Measurements from ENCODE around the gene HIF1AN.

Gene HIF1AN

DNA sequence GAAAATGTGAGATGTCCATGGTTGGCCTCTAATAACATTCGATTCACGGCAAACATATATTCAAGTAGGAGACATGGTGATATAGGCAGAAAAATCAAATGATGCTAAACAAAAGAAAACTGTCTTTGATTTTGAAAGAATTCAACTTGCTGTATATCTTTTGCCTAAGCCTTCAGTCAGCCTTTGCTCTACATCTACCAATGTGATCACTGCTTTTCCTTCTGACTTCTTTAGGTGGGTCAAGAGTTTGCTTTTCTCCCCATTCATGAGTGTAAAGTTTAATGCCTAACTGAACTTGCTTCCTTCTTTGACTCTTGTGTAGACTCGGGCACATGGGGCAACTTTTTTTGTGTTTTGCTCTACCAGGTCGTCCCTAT, 417 bp upstream of the HIF1AN start:
- Histone ChIP-seq H3K27me3 (no peaks in the 10 kb centered on the region), H3K9me3 (no peaks in the 10 kb centered on the region), H3K4me3 (ENCODE audit: low read depth in 1 of 2, low read length in 1 of 2) (peak overlapping the region; percentile 75 to 87), H3K27ac (peak overlapping the region; percentile 84), H3K36me3 (peaks cover 29% of the 10 kb centered on the region), H3K4me1 (ENCODE audit: control insufficient read depth in 1 of 2, insufficient read depth in 1 of 2, low read depth in 1 of 2, low read length in 1 of 2) (peaks cover 23 to 28% of the 10 kb centered on the region in 2 experiments)
- TF ChIP-seq CTCF (IDR thresholded peaks at IDR 0.05): no peak

GRCh38 chr10:100537475-100537874, 1.7 kb downstream of the HIF1AN start:
- H3K9me3 ChIP-seq: no peaks in the 10 kb centered on the region
- H3K4me1 ChIP-seq (ENCODE audit: control insufficient read depth in 1 of 2, insufficient read depth in 1 of 2, low read depth in 1 of 2, low read length in 1 of 2): peaks cover 23 to 27% of the 10 kb centered on the region in 2 experiments
- peaks cover 50% of the 10 kb centered on the region for H3K36me3 ChIP-seq
- H3K27ac ChIP-seq: no peak overlapping the region
- TF ChIP-seq CTCF (IDR thresholded peaks at IDR 0.05): no peak
- no peaks in the 10 kb centered on the region for H3K27me3 ChIP-seq
- H3K4me3 ChIP-seq (ENCODE audit: low read depth in 1 of 2, low read length in 1 of 2): no peak overlapping the region

DNA sequence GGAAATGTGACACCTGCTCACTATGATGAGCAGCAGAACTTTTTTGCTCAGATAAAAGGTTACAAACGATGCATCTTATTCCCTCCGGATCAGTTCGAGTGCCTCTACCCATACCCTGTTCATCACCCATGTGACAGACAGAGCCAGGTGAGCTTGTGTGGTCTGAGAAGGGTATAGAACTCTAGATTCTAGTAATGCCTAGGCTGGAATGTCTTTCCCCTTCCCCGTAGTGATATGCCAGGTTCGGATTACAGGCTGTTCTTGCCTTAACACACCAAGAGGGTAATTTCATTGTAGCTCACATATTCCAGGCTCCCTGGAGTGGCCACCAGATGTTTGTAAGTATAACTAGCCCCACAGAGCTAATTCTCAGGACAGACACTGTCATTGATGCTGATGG, 9.2 kb downstream of the HIF1AN start:
- H3K4me1 ChIP-seq (ENCODE audit: control insufficient read depth in 1 of 2, insufficient read depth in 1 of 2, low read depth in 1 of 2, low read length in 1 of 2): no peaks in the 10 kb centered on the region
- H3K4me3 ChIP-seq (ENCODE audit: low read depth in 1 of 2, low read length in 1 of 2): no peak overlapping the region
- H3K27ac ChIP-seq: no peak overlapping the region
- H3K9me3 ChIP-seq: no peaks in the 10 kb centered on the region
- no peaks in the 10 kb centered on the region for H3K27me3 ChIP-seq
- H3K36me3 ChIP-seq: peaks cover 99% of the 10 kb centered on the region
- no peak for TF ChIP-seq CTCF (IDR thresholded peaks at IDR 0.05)

- no peaks in the 10 kb centered on the region for H3K9me3 ChIP-seq
- no peak for TF ChIP-seq CTCF (IDR thresholded peaks at IDR 0.05)
- H3K36me3 ChIP-seq: peaks cover 92% of the 10 kb centered on the region
- no peak overlapping the region for H3K4me3 ChIP-seq (ENCODE audit: low read depth in 1 of 2, low read length in 1 of 2)
- H3K4me1 ChIP-seq (ENCODE audit: control insufficient read depth in 1 of 2, insufficient read depth in 1 of 2, low read depth in 1 of 2, low read length in 1 of 2): no peaks in the 10 kb centered on the region
- no peaks in the 10 kb centered on the region for H3K27me3 ChIP-seq
- no peak overlapping the region for H3K27ac ChIP-seq
These were observed 15.5 kb downstream of the HIF1AN start for GRCh38 chr10:100551196-100551595.

DNA sequence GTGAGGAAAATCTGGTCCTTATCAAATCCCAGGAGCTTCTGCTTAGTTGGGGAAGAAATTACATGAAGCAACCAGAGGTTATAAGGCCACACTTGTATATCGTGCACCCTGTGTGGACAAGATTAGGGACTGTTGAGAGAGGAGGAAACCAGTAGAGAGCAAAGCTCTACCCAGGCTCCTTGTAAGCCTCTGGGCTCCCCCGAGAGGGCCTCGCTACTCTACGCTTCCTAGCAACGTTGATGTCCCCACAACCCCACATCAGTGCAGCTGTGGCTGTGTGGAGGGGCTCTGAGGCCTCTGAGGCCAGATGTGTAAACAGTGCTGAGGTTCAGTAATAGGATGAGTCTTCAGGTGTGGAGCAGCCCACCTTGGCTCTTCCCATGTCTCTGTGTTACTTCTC, 16.0 kb downstream of the HIF1AN start:
- TF ChIP-seq CTCF (IDR thresholded peaks at IDR 0.05): no peak
- no peaks in the 10 kb centered on the region for H3K27me3 ChIP-seq
- H3K9me3 ChIP-seq: no peaks in the 10 kb centered on the region
- H3K27ac ChIP-seq: no peak overlapping the region
- H3K4me3 ChIP-seq (ENCODE audit: low read depth in 1 of 2, low read length in 1 of 2): no peak overlapping the region
- peaks cover 92% of the 10 kb centered on the region for H3K36me3 ChIP-seq
- no peaks in the 10 kb centered on the region for H3K4me1 ChIP-seq (ENCODE audit: control insufficient read depth in 1 of 2, insufficient read depth in 1 of 2, low read depth in 1 of 2, low read length in 1 of 2)

GRCh38 chr10:100553929-100554328, 18.2 kb downstream of the HIF1AN start:
- no peak for TF ChIP-seq CTCF (IDR thresholded peaks at IDR 0.05)
- Histone ChIP-seq H3K27ac (no peak overlapping the region), H3K27me3 (no peaks in the 10 kb centered on the region), H3K36me3 (peaks cover 90% of the 10 kb centered on the region), H3K4me1 (ENCODE audit: control insufficient read depth in 1 of 2, insufficient read depth in 1 of 2, low read depth in 1 of 2, low read length in 1 of 2) (no peaks in the 10 kb centered on the region), H3K4me3 (ENCODE audit: low read depth in 1 of 2, low read length in 1 of 2) (no peak overlapping the region), H3K9me3 (no peaks in the 10 kb centered on the region)
